Measurements from ENCODE around the gene SAMD4A.

The SAMD4A gene

DNA sequence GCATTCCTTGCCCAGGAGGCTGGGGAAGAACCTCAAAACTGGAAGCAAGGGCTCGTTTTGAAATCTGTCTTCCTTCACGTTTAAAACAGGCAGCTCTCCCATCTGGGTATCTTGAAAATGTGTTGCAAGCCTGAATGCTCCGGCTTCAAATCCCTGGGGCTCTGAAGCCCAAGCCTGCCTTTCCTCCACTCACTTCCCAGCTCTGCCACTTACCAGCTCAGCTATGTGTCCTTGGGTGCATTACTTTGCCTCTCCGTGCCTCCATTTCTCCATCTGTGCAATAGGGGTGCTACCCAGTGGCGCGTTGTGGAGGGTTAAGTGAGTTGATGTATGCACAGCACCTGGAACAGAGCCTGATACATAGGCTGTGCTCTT, 238.1 kb downstream of the SAMD4A start:
- TF ChIP-seq TAF1 (IDR thresholded peaks at IDR 0.05; ENCODE audit: low read depth, low read length), result no peak
- no peak for TF ChIP-seq PAX5 (IDR thresholded peaks at IDR 0.05; ENCODE audit: insufficient read depth, low read length, severe bottlenecking)
- DNase-seq (ENCODE audit: insufficient read length, low spot score) (no peak), FAIRE-seq (no peak)

DNA sequence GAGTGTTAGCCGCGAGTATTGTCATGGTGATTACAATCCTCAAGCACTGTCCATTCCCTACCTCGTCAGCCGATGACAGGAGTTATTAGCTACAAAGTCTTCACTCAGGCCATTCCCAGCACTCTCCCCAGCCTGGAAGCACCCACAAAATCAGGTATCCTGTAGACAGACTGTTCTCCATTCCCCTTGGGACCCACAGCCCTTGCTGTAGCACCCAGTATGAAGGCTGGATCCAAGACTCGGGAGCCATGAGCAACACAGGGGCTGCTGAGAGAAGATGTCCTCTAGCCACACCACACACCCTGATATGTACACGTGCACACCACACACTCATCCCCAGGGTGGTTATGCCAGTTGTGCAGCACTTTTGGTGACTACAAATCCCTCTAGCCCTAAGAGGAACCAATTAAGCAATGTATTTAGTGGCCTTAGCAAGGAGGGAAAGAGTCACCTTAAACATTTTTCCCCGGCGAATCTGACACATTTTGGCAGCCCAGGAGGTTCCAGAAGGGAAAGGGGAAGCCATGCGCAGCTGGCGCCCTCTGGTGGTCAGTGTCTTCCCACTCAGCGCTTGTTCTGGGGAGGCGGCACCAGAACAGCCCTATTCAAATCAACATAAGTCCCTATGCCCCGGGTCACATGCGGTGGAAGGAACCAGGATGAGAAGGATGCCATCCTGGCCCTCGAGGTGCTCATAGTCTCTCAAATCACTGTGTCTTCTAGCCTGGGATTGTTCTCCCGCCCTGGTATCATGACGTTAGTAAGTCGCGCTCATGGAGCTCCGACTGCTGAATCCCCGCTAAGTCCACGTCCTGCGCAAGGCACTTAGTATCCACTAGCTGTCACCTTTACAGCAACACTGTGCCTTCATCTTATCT, 238.8 kb downstream of the SAMD4A start:
- FAIRE-seq, result peak; percentile 82
- peak; percentile 62 for DNase-seq (ENCODE audit: insufficient read length, low spot score)
- TF ChIP-seq TAF1 (IDR thresholded peaks at IDR 0.05; ENCODE audit: low read depth, low read length) (no peak), SPI1 (IDR thresholded peaks at IDR 0.05; ENCODE audit: low read depth, low read length) (peak; percentile 61), PAX5 (IDR thresholded peaks at IDR 0.05; ENCODE audit: insufficient read depth, low read length, severe bottlenecking) (peak; percentile 5), POU2F2 (IDR thresholded peaks at IDR 0.05; ENCODE audit: low read depth, low read length) (peak; percentile 60; the same call in 1 of the 2 replicates)

DNA sequence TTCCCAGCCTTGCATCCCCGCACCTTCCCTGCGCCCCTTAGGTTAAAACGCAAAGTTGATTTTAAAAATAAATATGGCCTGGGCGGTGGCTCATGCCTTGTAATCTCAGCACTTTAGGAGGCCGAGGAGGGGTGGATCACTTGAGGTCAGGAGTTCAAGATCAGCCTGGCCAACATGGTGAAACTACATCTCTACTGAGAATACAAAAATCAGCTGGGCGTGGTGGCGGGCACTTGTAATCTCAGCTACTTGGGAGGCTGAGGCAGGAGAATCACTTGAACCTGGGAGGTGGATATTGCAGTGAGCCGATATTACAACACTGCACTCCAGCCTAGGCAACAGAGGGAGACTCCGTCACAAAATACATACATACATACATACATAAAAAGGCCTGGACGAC, 239.7 kb downstream of the SAMD4A start:
- no peak for FAIRE-seq
- TF ChIP-seq SPI1 (IDR thresholded peaks at IDR 0.05; ENCODE audit: low read depth, low read length) (no peak), POU2F2 (IDR thresholded peaks at IDR 0.05; ENCODE audit: low read depth, low read length) (no peak), TAF1 (IDR thresholded peaks at IDR 0.05; ENCODE audit: low read depth, low read length) (no peak), PAX5 (IDR thresholded peaks at IDR 0.05; ENCODE audit: insufficient read depth, low read length, severe bottlenecking) (no peak), POLR2AphosphoS5 (IDR thresholded peaks at IDR 0.05; ENCODE audit: low read depth, low read length) (no peak), POLR2A (IDR thresholded peaks at IDR 0.05; ENCODE audit: low read depth, low read length) (no peak)
- no peak for DNase-seq (ENCODE audit: insufficient read length, low spot score)

DNA sequence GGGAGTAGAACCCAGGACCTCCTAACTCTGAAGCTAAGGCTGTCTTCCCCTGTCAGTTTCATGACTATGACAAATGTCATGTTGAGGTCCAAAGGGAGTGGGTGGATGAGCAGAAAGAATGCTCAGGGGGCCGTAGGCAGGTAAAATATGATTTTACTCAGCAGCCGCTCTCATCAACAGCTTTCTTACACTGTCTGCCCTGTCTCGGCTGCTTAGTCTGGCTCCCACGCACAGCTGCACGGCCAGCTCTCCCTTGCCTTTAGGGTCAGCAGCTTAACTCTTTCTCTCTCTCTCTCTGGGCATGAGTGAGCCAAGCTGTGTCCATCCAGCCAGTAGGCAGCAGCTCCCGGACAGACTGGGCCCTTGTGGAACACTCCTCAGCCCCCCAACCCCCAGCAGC, 240.5 kb downstream of the SAMD4A start:
- TF ChIP-seq SPI1 (IDR thresholded peaks at IDR 0.05; ENCODE audit: low read depth, low read length), result no peak
- no peak for TF ChIP-seq PAX5 (IDR thresholded peaks at IDR 0.05; ENCODE audit: insufficient read depth, low read length, severe bottlenecking)
- no peak for TF ChIP-seq TAF1 (IDR thresholded peaks at IDR 0.05; ENCODE audit: low read depth, low read length)
- TF ChIP-seq POLR2A (IDR thresholded peaks at IDR 0.05; ENCODE audit: low read depth, low read length), result no peak
- no peak for TF ChIP-seq POLR2AphosphoS5 (IDR thresholded peaks at IDR 0.05; ENCODE audit: low read depth, low read length)
- TF ChIP-seq POU2F2 (IDR thresholded peaks at IDR 0.05; ENCODE audit: low read depth, low read length), result no peak
- DNase-seq (ENCODE audit: insufficient read length, low spot score) (no peak), FAIRE-seq (peak; percentile 9)

- TF ChIP-seq POU2F2 (IDR thresholded peaks at IDR 0.05; ENCODE audit: low read depth, low read length) (no peak), PAX5 (IDR thresholded peaks at IDR 0.05; ENCODE audit: insufficient read depth, low read length, severe bottlenecking) (no peak), POLR2AphosphoS5 (IDR thresholded peaks at IDR 0.05; ENCODE audit: low read depth, low read length) (no peak), TAF1 (IDR thresholded peaks at IDR 0.05; ENCODE audit: low read depth, low read length) (no peak), POLR2A (IDR thresholded peaks at IDR 0.05; ENCODE audit: low read depth, low read length) (no peak), SPI1 (IDR thresholded peaks at IDR 0.05; ENCODE audit: low read depth, low read length) (no peak)
- DNase-seq (ENCODE audit: insufficient read length, low spot score) (no peak), FAIRE-seq (no peak)
Measured at GRCh38 chr14:54807881-54808280, 241.0 kb downstream of the SAMD4A start.

DNA sequence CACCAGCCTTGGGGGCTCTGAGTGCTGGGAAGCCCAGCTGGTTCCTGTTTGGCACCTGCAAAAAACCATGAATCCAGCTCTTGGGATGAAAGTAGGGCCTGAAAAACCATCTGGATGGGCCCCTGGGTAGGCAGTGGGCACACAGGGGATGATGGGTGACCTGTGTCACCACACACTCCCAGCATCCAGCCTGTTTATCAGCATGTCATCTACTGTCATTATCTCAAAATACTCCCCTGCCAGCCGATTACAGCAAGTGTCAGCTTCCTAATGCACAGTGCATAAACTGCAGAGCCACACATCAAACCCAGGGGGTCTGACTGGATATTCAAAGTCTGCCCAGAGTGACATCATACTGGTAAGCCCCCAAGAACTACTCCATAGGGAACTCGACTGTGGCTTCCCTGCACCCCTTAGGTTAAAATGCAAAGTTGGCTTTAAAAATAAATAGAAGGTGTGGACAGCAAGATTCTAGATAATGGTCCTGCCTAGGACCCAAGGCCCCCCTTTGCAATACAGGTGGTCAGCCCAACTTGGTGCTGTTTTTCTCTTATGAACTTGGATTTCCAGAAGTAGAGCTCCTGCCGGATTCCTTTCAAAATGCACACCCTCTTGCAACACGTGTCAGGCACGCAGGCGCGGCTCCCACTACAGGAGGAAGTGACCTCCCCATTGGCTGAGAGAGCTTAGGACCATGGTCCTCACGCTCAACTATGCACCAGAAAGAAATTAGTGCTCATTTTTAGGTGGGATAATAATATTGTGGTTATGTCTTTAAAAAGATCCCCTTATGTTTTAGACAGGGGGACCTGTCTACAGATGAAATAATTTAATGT, 241.6 kb downstream of the SAMD4A start:
- DNase-seq (ENCODE audit: insufficient read length, low spot score) (no peak), FAIRE-seq (no peak)
- TF ChIP-seq POLR2AphosphoS5 (IDR thresholded peaks at IDR 0.05; ENCODE audit: low read depth, low read length) (no peak), POLR2A (IDR thresholded peaks at IDR 0.05; ENCODE audit: low read depth, low read length) (no peak), SPI1 (IDR thresholded peaks at IDR 0.05; ENCODE audit: low read depth, low read length) (no peak), PAX5 (IDR thresholded peaks at IDR 0.05; ENCODE audit: insufficient read depth, low read length, severe bottlenecking) (no peak), POU2F2 (IDR thresholded peaks at IDR 0.05; ENCODE audit: low read depth, low read length) (no peak), TAF1 (IDR thresholded peaks at IDR 0.05; ENCODE audit: low read depth, low read length) (no peak)

DNA sequence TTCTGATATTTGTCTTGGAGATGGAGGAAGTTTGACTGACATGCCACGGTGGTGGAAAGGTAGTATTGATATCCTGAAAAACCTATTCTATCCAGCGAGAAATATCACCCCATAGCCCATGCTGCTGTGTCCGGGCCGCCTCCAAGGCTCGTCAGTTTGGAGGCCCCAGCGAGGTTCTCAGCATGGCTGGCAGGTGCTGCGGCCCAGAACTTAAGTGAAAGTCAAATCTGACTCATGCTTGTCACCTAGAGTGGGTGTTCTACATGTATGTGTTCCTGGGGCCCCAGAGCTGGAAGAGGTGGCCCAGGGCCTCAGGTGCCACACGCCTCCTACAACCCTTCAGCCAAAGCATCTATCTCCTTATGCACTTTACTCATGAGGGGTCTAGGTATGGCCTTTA, 242.8 kb downstream of the SAMD4A start:
- no peak for FAIRE-seq
- DNase-seq (ENCODE audit: insufficient read length, low spot score), result no peak

DNA sequence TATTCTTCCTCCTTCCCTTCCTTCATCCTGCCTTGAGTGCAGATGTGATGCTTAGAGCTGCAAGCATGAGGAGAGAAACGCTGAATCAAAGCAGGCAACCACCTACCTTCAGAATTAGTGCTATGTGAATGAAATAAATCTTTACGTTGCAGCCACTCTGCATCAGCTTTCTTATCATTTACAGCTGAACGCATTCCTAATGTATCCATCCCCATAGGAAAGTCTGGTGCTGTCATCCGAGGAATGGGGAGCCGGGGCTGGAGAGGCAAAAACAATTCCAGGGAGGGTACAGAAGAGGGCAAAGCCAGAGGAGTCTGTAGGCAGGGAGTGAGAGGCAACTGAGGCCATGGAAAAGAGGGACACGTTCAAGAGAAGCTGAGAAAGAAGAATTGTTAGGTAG, 245.7 kb downstream of the SAMD4A start:
- TF ChIP-seq SPI1 (IDR thresholded peaks at IDR 0.05; ENCODE audit: low read depth, low read length) (no peak), POLR2AphosphoS5 (IDR thresholded peaks at IDR 0.05; ENCODE audit: low read depth, low read length) (no peak), TAF1 (IDR thresholded peaks at IDR 0.05; ENCODE audit: low read depth, low read length) (no peak), POLR2A (IDR thresholded peaks at IDR 0.05; ENCODE audit: low read depth, low read length) (no peak), POU2F2 (IDR thresholded peaks at IDR 0.05; ENCODE audit: low read depth, low read length) (no peak)
- DNase-seq (ENCODE audit: insufficient read length, low spot score) (no peak), FAIRE-seq (no peak)

More for the DNA sequence above, 242.8 kb downstream of the SAMD4A start:
- TF ChIP-seq POLR2A (IDR thresholded peaks at IDR 0.05; ENCODE audit: low read depth, low read length) (no peak), TAF1 (IDR thresholded peaks at IDR 0.05; ENCODE audit: low read depth, low read length) (no peak), POLR2AphosphoS5 (IDR thresholded peaks at IDR 0.05; ENCODE audit: low read depth, low read length) (no peak), PAX5 (IDR thresholded peaks at IDR 0.05; ENCODE audit: insufficient read depth, low read length, severe bottlenecking) (no peak), SPI1 (IDR thresholded peaks at IDR 0.05; ENCODE audit: low read depth, low read length) (no peak), POU2F2 (IDR thresholded peaks at IDR 0.05; ENCODE audit: low read depth, low read length) (no peak)

DNA sequence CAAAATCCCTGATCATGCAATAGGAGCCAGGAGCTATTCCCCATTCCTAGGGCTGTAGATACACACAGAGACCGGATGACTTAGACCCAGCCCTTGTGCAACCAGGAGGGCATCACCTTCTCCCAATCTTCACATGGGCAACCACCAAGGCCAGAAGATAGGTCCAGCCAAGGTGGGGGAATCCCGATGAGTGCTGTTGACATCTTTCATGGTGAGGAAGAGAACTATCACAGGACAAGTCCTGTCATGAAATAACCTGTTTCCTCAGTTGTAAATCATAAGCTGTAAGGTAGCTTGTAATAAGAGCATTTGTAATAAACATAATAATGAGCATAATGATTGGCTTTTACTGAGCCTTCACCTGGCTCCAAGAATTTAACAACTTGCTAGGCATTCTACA, 246.2 kb downstream of the SAMD4A start:
- FAIRE-seq, result peak; percentile 68
- no peak for DNase-seq (ENCODE audit: insufficient read length, low spot score)
- TF ChIP-seq POU2F2 (IDR thresholded peaks at IDR 0.05; ENCODE audit: low read depth, low read length) (no peak), PAX5 (IDR thresholded peaks at IDR 0.05; ENCODE audit: insufficient read depth, low read length, severe bottlenecking) (no peak), SPI1 (IDR thresholded peaks at IDR 0.05; ENCODE audit: low read depth, low read length) (no peak), POLR2AphosphoS5 (IDR thresholded peaks at IDR 0.05; ENCODE audit: low read depth, low read length) (no peak), POLR2A (IDR thresholded peaks at IDR 0.05; ENCODE audit: low read depth, low read length) (no peak), TAF1 (IDR thresholded peaks at IDR 0.05; ENCODE audit: low read depth, low read length) (no peak)

Measured in GM12891 (cell line).